ENCODE measurements around the gene LIN7B. TPM values are rescaled to one million over a fixed set of nuclear protein-coding genes. Genes with fewer than 3 reads are reported as not detected.

The LIN7B gene
- total and polyA plus RNA-seq, 2 of the 8 experiments (the other 6 are each of a cell fraction or from before 2014, with no cell fraction given), result 4.1 to 4.2 TPM

DNA sequence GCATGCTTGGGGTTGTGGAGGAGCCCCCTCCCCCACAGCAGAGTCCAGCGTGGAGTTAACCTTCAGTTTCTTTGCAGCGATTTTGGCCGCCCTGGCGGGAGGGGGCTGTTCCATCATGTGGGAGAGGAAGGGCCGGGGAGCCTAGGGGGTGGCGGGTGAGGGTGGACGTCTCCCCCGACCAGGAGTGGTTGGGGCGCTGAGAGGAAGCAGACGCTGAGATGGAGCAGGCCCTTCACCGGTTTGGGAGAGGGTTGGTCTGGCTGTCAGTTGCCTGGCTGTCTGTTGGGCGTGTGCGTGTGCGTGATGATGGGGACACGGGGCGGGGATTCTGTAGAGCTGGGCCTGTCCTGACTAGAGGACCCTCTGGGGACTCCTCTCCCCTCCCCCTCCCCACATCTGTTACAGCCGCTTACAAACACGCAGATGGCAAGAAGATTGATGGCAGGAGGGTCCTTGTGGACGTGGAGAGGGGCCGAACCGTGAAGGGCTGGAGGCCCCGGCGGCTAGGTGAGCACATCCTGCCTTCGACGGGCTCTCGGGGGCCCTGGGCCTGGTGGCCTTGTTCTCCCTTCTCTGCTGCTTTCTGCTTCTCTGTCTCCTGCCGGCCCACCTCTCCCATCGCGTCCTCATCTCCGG, 9.8 kb upstream of the LIN7B start:
- Histone ChIP-seq H3K4me3 (ENCODE audit: extremely low read depth in 1 of 4, insufficient read depth in 2 of 4, low read depth in 3 of 4, low read length in 4 of 4) (no peak overlapping the region), H3K4ac (replicated peaks; ENCODE audit: insufficient read length, low read depth, low read length) (no peak overlapping the region), H4K20me1 (replicated peaks in 1 of 2; ENCODE audit: control insufficient read depth in 1 of 2, insufficient read depth in 2 of 2, low read length in 2 of 2) (peaks cover 18 to 41% of the 10 kb centered on the region in 2 experiments), H4K91ac (replicated peaks; ENCODE audit: insufficient read length, low read length) (no peak overlapping the region), H2AK5ac (ENCODE audit: low read depth, low read length) (no peak overlapping the region), H2BK20ac (ENCODE audit: low read length) (no peak overlapping the region), H3K27me3 (replicated peaks in 1 of 4; ENCODE audit: control insufficient read depth in 3 of 4, extremely low read depth in 1 of 4, insufficient read depth in 3 of 4, low read length in 3 of 4) (no peaks in the 10 kb centered on the region), H3K27ac (ENCODE audit: low read depth, low read length) (no peak overlapping the region), H3K4me2 (ENCODE audit: insufficient read depth in 1 of 2, low read depth in 2 of 2, low read length in 2 of 2) (no peak overlapping the region), H2AFZ (ENCODE audit: low read length) (no peak overlapping the region), H3K79me2 (ENCODE audit: control insufficient read depth in 1 of 2, insufficient read depth in 2 of 2, low read length in 2 of 2) (peaks cover 0 to 7% of the 10 kb centered on the region in 2 experiments; a peak in 1 of 4 replicates), H2BK5ac (ENCODE audit: low read depth, low read length) (no peak overlapping the region), H3K4me1 (replicated peaks in 1 of 4; ENCODE audit: control insufficient read depth in 3 of 4, insufficient read depth in 4 of 4, low read length in 3 of 4) (no peaks in the 10 kb centered on the region), H4K5ac (ENCODE audit: insufficient read length, low read depth, low read length) (no peak overlapping the region), H2BK120ac (replicated peaks; ENCODE audit: low read depth, low read length) (no peak overlapping the region), H3K23ac (ENCODE audit: insufficient read length) (no peak overlapping the region), H3K36me3 (ENCODE audit: control insufficient read depth in 2 of 4, insufficient read depth in 4 of 4, low read length in 3 of 4) (peaks cover 34 to 86% (median 76%) of the 10 kb centered on the region in 4 experiments), H2BK12ac (ENCODE audit: low read depth, low read length) (no peak overlapping the region), H3K14ac (ENCODE audit: insufficient read length) (no peak overlapping the region), H3K56ac (replicated peaks; ENCODE audit: insufficient read length, low read depth, low read length) (no peak overlapping the region), H3K18ac (ENCODE audit: extremely low read depth, low read length) (no peak overlapping the region), H2BK15ac (ENCODE audit: low read length) (no peak overlapping the region), H4K8ac (ENCODE audit: extremely low read depth, insufficient read depth, low read length) (no peak overlapping the region), H3K9ac (replicated peaks in 1 of 4; ENCODE audit: extremely low read depth in 1 of 4, low read depth in 3 of 4, low read length in 3 of 4) (no peak overlapping the region), H3K9me3 (ENCODE audit: insufficient read depth in 2 of 2, low read depth in 1 of 2, low read length in 1 of 2) (no peaks in the 10 kb centered on the region), H3K79me1 (ENCODE audit: low read depth, low read length) (peaks cover 13% of the 10 kb centered on the region), H3K23me2 (ENCODE audit: low read depth, low read length) (no peaks in the 10 kb centered on the region)
- 94% methylated on average over 25 of the region's 30 CpGs; no CpG with 5 or more reads in 1 of the 2 experiments for WGBS, 2 experiments (ENCODE audit: extremely low coverage in 1 of 2, insufficient coverage in 1 of 2, insufficient read length in 1 of 2, insufficient replicate concordance in 2 of 2, low coverage in 1 of 2, low lambda C conversion rate in 2 of 2, missing lambda C conversion rate in 1 of 2)
- CTCF ChIA-PET (ENCODE audit: partially characterized antibody), result interaction anchor here (0.6 to 3.1 kb wide), 12 partner anchors 7 to 130 kb away, joined by 3 to 26 read pairs (median 4); partner anchors contain the start of genes LIN7B and PPFIA3
- no peak for DNase-seq (ENCODE audit: low read depth in 1 of 2, low spot score in 2 of 2)
- FAIRE-seq, result no peak
- POLR2A ChIA-PET (ENCODE audit: partially characterized antibody), result interaction anchor here (0.9 to 3.6 kb wide), 5 partner anchors 9 to 104 kb away, joined by 3 to 30 read pairs (median 5); no protein-coding TSS in a partner anchor
- TF ChIP-seq TAF1 (IDR thresholded peaks at IDR 0.05; ENCODE audit: low read depth, low read length) (no peak), POLR2A (IDR thresholded peaks at IDR 0.05; ENCODE audit: control extremely low read depth in 1 of 2, low read depth in 2 of 2, low read length in 2 of 2) (no peak), POU5F1 (IDR thresholded peaks at IDR 0.05; ENCODE audit: low read depth, low read length) (no peak), TEAD4 (IDR thresholded peaks at IDR 0.05; ENCODE audit: low read depth, low read length) (no peak), HDAC2 (IDR thresholded peaks at IDR 0.05; ENCODE audit: borderline replicate concordance in 1 of 2, low read depth in 2 of 2, low read length in 2 of 2) (no peak), ZNF274 (IDR thresholded peaks at IDR 0.05; ENCODE audit: borderline replicate concordance, extremely low read depth, low read length) (no peak), CREB1 (IDR thresholded peaks at IDR 0.05) (no peak), EGR1 (IDR thresholded peaks at IDR 0.05; ENCODE audit: borderline replicate concordance, low read depth, low read length) (no peak), FOSL1 (IDR thresholded peaks at IDR 0.05; ENCODE audit: insufficient read depth, low read depth, low read length) (no peak)
